H9 (cell line): ENCODE results near the gene IRF2BPL. TPM values are rescaled to one million over a fixed set of nuclear protein-coding genes. Genes with fewer than 3 reads are reported as not detected.

Source experiments
- DNase-seq: peaks from one replicate; pipeline ENCODE4 v3.0.0-alpha.2; 2017
- H2AFZ ChIP-seq: one replicate; pipeline ENCODE4 v1.6.1; 2013; ENCODE audit warnings: mild to moderate bottlenecking, low read length, control low read depth, moderate library complexity
- H2AK5ac ChIP-seq: 2 replicates; pipeline ENCODE4 v1.6.1; 2013; ENCODE audit warnings: low read length, control low read depth, mixed read lengths; ENCODE audit not compliant: insufficient read length
- H2BK120ac ChIP-seq: one replicate; pipeline ENCODE4 v1.6.1; 2013; ENCODE audit warnings: low read depth, mild to moderate bottlenecking, low read length, control low read depth, inconsistent platforms; ENCODE audit not compliant: poor library complexity, severe bottlenecking
- H2BK12ac ChIP-seq: 2 replicates; pipeline ENCODE4 v1.6.1; 2013; ENCODE audit warnings: low read length, control low read depth, mixed read lengths, low read depth; ENCODE audit not compliant: insufficient read length
- H2BK15ac ChIP-seq: 2 replicates; pipeline ENCODE4 v1.6.1; 2013; ENCODE audit warnings: low read depth, low read length, control low read depth
- H2BK20ac ChIP-seq: one replicate; pipeline ENCODE4 v1.6.1; 2013; ENCODE audit warnings: low read depth, mild to moderate bottlenecking, low read length, control low read depth, inconsistent platforms; ENCODE audit not compliant: poor library complexity, severe bottlenecking
- H2BK5ac ChIP-seq: 2 replicates; pipeline ENCODE4 v1.6.1; 2013; ENCODE audit warnings: low read length, control low read depth, mixed read lengths; ENCODE audit not compliant: insufficient read length
- H3K14ac ChIP-seq: 2 replicates; pipeline ENCODE4 v1.6.1; 2013; ENCODE audit warnings: low read length, control low read depth; ENCODE audit not compliant: insufficient read depth
- H3K18ac ChIP-seq: 2 replicates; pipeline ENCODE4 v1.6.1; 2013; ENCODE audit warnings: low read depth, mild to moderate bottlenecking, mixed read lengths, low read length, control low read depth; ENCODE audit not compliant: insufficient read length
- H3K23ac ChIP-seq: 2 replicates; pipeline ENCODE4 v1.6.1; 2013; ENCODE audit warnings: low read length, control low read depth, mixed read lengths, low read depth; ENCODE audit not compliant: insufficient read length
- H3K23me2 ChIP-seq: 2 replicates; pipeline ENCODE4 v1.6.1; 2013; ENCODE audit warnings: low read depth, mild to moderate bottlenecking, mixed read lengths, low read length, control low read depth; ENCODE audit not compliant: insufficient read length, poor library complexity, severe bottlenecking
- H3K27ac ChIP-seq: 2 replicates; pipeline ENCODE4 v1.5.1; 2013; ENCODE audit warnings: low read length, control low read depth, mixed read lengths, low read depth; ENCODE audit not compliant: insufficient read length
- H3K27me3 ChIP-seq: 2 replicates; pipeline ENCODE4 v1.6.1; 2013; ENCODE audit warnings: low read length, control low read depth, inconsistent platforms; ENCODE audit not compliant: insufficient read depth
- H3K4ac ChIP-seq: 2 replicates; pipeline ENCODE4 v1.6.1; 2013; ENCODE audit warnings: low read depth, mild to moderate bottlenecking, control low read depth, inconsistent platforms, low read length, moderate library complexity
- H3K4me1 ChIP-seq: 2 replicates; pipeline ENCODE4 v1.6.1; 2013; ENCODE audit warnings: low read length, control low read depth, inconsistent platforms; ENCODE audit not compliant: insufficient read depth
- H3K4me2 ChIP-seq: 2 replicates; pipeline ENCODE4 v1.6.1; 2013; ENCODE audit warnings: low read length, control low read depth, mixed read lengths; ENCODE audit not compliant: insufficient read length, insufficient read depth
- H3K56ac ChIP-seq: 2 replicates; pipeline ENCODE4 v1.6.1; 2013; ENCODE audit warnings: low read depth, mild to moderate bottlenecking, mixed read lengths, low read length, control low read depth; ENCODE audit not compliant: insufficient read length
- H3K79me1 ChIP-seq: 2 replicates; pipeline ENCODE4 v1.6.1; 2013; ENCODE audit warnings: low read depth, mild to moderate bottlenecking, moderate library complexity, low read length, control low read depth, inconsistent platforms; ENCODE audit not compliant: insufficient read depth, poor library complexity, severe bottlenecking
- H3K79me2 ChIP-seq: 2 replicates; pipeline ENCODE4 v1.6.1; 2013; ENCODE audit warnings: low read length, control low read depth, inconsistent platforms; ENCODE audit not compliant: insufficient read depth
- H3K9ac ChIP-seq: 2 replicates; pipeline ENCODE4 v1.6.1; 2013; ENCODE audit warnings: low read length, control low read depth, mixed read lengths; ENCODE audit not compliant: insufficient read length; ENCODE audit errors: extremely low read depth
- H3K9me3 ChIP-seq: one replicate; pipeline ENCODE4 v1.6.1; 2013; ENCODE audit warnings: low read depth, low read length, inconsistent platforms; ENCODE audit not compliant: control insufficient read depth
- H3T11ph ChIP-seq: one replicate; pipeline ENCODE4 v1.6.1; 2013; ENCODE audit warnings: mild to moderate bottlenecking, low read length, control low read depth, inconsistent platforms
- H4K20me1 ChIP-seq: one replicate; pipeline ENCODE4 v1.6.1; 2013; ENCODE audit not compliant: control insufficient read depth, insufficient read length, insufficient read depth
- H4K5ac ChIP-seq: 2 replicates; pipeline ENCODE4 v1.6.1; 2013; ENCODE audit warnings: low read depth, mild to moderate bottlenecking, mixed read lengths, low read length, control low read depth; ENCODE audit not compliant: insufficient read length
- H4K8ac ChIP-seq: replicated peaks from 2 replicates; pipeline ENCODE4 v1.6.1; 2013; ENCODE audit warnings: low read length, control low read depth, mixed read lengths, low read depth; ENCODE audit not compliant: insufficient read length
- H4K91ac ChIP-seq: 2 replicates; pipeline ENCODE4 v1.6.1; 2013; ENCODE audit warnings: low read depth, mild to moderate bottlenecking, moderate library complexity, mixed read lengths, low read length, control low read depth; ENCODE audit not compliant: insufficient read length
- H3K27ac Mint-ChIP-seq, 3 experiments: 2 replicates in 2 of 3; 3 replicates in 1 of 3; pipeline ENCODE4 v1.8.0; 2020 to 2021; ENCODE audit warnings: mixed read lengths in 3 of 3, mild to moderate bottlenecking in 1 of 3, moderate library complexity in 1 of 3
- H3K27me3 Mint-ChIP-seq: 2 replicates; pipeline ENCODE4 v1.8.0; 2021; ENCODE audit warnings: low read depth, mild to moderate bottlenecking, moderate library complexity, mixed read lengths
- H3K36me3 Mint-ChIP-seq, 3 experiments: 2 replicates in 2 of 3; 3 replicates in 1 of 3; pipeline ENCODE4 v1.8.0; 2020 to 2021; ENCODE audit warnings: low read depth in 3 of 3, mixed read lengths in 3 of 3; ENCODE audit not compliant: insufficient read depth in 1 of 3
- H3K4me1 Mint-ChIP-seq, 2 experiments: 2 replicates each; pipeline ENCODE4 v1.8.0; 2020; ENCODE audit warnings: mixed read lengths in 2 of 2
- H3K4me3 Mint-ChIP-seq, 2 experiments: 2 replicates in 1 of 2; 3 replicates in 1 of 2; pipeline ENCODE4 v1.8.0; 2020 to 2021; ENCODE audit warnings: mild to moderate bottlenecking in 2 of 2, mixed read lengths in 2 of 2, moderate library complexity in 1 of 2
- H3K9me3 Mint-ChIP-seq, 2 experiments: 2 replicates in 1 of 2; 3 replicates in 1 of 2; pipeline ENCODE4 v1.8.0; 2020; ENCODE audit warnings: mild to moderate bottlenecking in 2 of 2, mixed read lengths in 2 of 2, moderate library complexity in 1 of 2
- WGBS: extraction: QIAGEN DNeasy Blood & Tissue Kit; methylation state at CpG from one replicate; pipeline ENCODE4 v1.1.7; 2013; ENCODE audit warnings: missing lambda C conversion rate, low lambda C conversion rate, mixed read lengths; ENCODE audit not compliant: insufficient read length; ENCODE audit errors: extremely low coverage; 5-methylcytosine and 5-hydroxymethylcytosine counted together
- total RNA-seq: library from RNA; stranded (reverse); gene quantifications from 2 replicates; pipeline ENCODE4 v1.2.1, GENCODE V29; 2021
- TF ChIP-seq, protein P1 (sequence below): fragments of 200-600 bp; sonication (generic); conservative IDR thresholded peaks from 3 replicates; pipeline ENCODE4 v1.8.0; 2021; ENCODE audit warnings: antibody characterized with exemption, mild to moderate bottlenecking

IRF2BPL gene
- total RNA-seq, 1 experiment from 2014 or later = 59.0 TPM

DNA sequence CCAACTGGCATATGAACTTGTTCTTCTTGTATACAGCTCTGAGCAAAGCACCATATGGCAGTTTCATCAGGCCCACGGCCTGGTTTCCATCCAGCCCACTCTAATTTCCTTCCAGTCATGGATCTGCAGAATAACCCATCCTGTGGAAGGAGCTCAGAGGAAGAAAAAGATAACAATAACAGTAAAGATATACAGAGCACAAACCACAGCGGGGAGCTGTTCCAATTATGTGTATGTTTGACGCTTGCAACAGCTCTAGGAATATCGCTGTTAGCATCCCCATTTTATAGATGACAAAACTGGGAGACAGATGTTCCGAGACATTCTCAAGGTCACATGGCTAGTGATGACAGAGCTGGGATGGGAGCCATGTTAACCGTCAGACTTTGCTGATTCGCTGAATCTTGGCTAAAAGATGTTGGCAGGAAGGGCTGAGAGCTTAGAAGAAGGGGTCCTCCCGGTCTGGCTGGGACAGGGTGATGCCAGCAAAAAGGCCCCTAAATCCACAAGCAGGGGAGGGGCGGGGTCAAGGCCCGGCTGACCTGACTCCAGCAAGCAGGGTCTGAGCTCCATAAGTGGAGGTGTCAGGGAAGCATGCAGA, 35.2 kb upstream of the IRF2BPL start:
- H3K23me2 ChIP-seq = no peaks in the 10 kb centered on the region
- H2BK5ac ChIP-seq = no peak overlapping the region
- no peaks in the 10 kb centered on the region for H3K79me2 ChIP-seq
- H3K4me2 ChIP-seq = no peak overlapping the region
- H2BK20ac ChIP-seq = no peak overlapping the region
- H3K27me3 ChIP-seq = no peaks in the 10 kb centered on the region
- H2BK15ac ChIP-seq = no peak overlapping the region
- TF ChIP-seq, protein P1, sequence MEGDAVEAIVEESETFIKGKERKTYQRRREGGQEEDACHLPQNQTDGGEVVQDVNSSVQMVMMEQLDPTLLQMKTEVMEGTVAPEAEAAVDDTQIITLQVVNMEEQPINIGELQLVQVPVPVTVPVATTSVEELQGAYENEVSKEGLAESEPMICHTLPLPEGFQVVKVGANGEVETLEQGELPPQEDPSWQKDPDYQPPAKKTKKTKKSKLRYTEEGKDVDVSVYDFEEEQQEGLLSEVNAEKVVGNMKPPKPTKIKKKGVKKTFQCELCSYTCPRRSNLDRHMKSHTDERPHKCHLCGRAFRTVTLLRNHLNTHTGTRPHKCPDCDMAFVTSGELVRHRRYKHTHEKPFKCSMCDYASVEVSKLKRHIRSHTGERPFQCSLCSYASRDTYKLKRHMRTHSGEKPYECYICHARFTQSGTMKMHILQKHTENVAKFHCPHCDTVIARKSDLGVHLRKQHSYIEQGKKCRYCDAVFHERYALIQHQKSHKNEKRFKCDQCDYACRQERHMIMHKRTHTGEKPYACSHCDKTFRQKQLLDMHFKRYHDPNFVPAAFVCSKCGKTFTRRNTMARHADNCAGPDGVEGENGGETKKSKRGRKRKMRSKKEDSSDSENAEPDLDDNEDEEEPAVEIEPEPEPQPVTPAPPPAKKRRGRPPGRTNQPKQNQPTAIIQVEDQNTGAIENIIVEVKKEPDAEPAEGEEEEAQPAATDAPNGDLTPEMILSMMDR = no peak
- H3K23ac ChIP-seq = no peak overlapping the region
- no peak overlapping the region for H2BK12ac ChIP-seq
- H3K4me1 ChIP-seq = peaks cover 5% of the 10 kb centered on the region; the same call in 1 of the 2 replicates
- no peak overlapping the region for H3K18ac ChIP-seq
- Mint-ChIP-seq H3K36me3 (no peaks in the 10 kb centered on the region), H3K27ac (no peak overlapping the region; a peak in 1 of 7 replicates), H3K9me3 (no peaks in the 10 kb centered on the region), H3K4me3 (no peak overlapping the region; a peak in 1 of 5 replicates), H3K4me1 (peaks cover 21 to 30% of the 10 kb centered on the region in 2 experiments), H3K27me3 (peaks cover 5% of the 10 kb centered on the region; the same call in 1 of the 2 replicates)
- H3K4ac ChIP-seq = no peak overlapping the region
- H3K79me1 ChIP-seq = no peaks in the 10 kb centered on the region
- no peak overlapping the region for H2BK120ac ChIP-seq
- no peak overlapping the region for H3K27ac ChIP-seq
- H3K56ac ChIP-seq = no peak overlapping the region
- H3T11ph ChIP-seq = no peak overlapping the region
- H4K91ac ChIP-seq = no peak overlapping the region
- no CpG with 5 or more reads among the region's 10 CpGs for WGBS
- no peak for DNase-seq
- no peak overlapping the region for H3K9ac ChIP-seq
- H4K20me1 ChIP-seq = no peaks in the 10 kb centered on the region
- no peak overlapping the region for H2AK5ac ChIP-seq
- no peak overlapping the region for H4K5ac ChIP-seq
- H2AFZ ChIP-seq = no peak overlapping the region
- no peak overlapping the region for H3K14ac ChIP-seq
- no peak overlapping the region for H4K8ac ChIP-seq
- H3K9me3 ChIP-seq = no peaks in the 10 kb centered on the region
